CD4-positive, alpha-beta memory T cell (primary cell): ENCODE results near the gene MICAL3. TPM values are rescaled to one million over a fixed set of nuclear protein-coding genes. Genes with fewer than 3 reads are reported as not detected.

Experiments used
- CTCF ChIA-PET: fragments of 350-600 bp; sonication (Branson Sonifier 250); formaldehyde crosslinking; loops from one replicate; lab custom pipeline; 2021; ENCODE audit warnings: inconsistent platforms; ENCODE audit not compliant: partially characterized antibody; lab: Charles Lee
- POLR2A ChIA-PET: fragments of 350-600 bp; sonication (Branson Sonifier 250); formaldehyde crosslinking; loops from one replicate; lab custom pipeline; 2021; ENCODE audit not compliant: partially characterized antibody; lab: Charles Lee
- DNase-seq, 5 donors: peaks; one replicate each; pipeline versions ENCODE4 v3.0.0 to v3.0.0-alpha.2; 2020 to 2022; ENCODE audit warnings: mixed read lengths in 1 of 5
- H3K27ac ChIP-seq: one replicate; pipeline ENCODE4 v1.7.0; 2013; ENCODE audit warnings: low read depth, low read length
- H3K27me3 ChIP-seq: 2 replicates; pipeline ENCODE4 v1.7.0; 2013; ENCODE audit warnings: mild to moderate bottlenecking, low read length, moderate library complexity; ENCODE audit not compliant: insufficient read depth
- H3K36me3 ChIP-seq: 2 replicates; pipeline ENCODE4 v1.7.0; 2013; ENCODE audit warnings: mild to moderate bottlenecking, low read length, moderate library complexity; ENCODE audit not compliant: insufficient read depth
- H3K4me1 ChIP-seq: 2 replicates; pipeline ENCODE4 v1.7.0; 2013; ENCODE audit warnings: mild to moderate bottlenecking, low read length, moderate library complexity; ENCODE audit not compliant: insufficient read depth
- H3K4me3 ChIP-seq, 2 donors: one replicate each; pipeline ENCODE4 v1.7.0; 2013; ENCODE audit warnings: low read length in 2 of 2, mild to moderate bottlenecking in 1 of 2
- H3K9me3 ChIP-seq, 2 donors: one replicate each; pipeline ENCODE4 v1.7.0; 2013; ENCODE audit warnings: low read length in 2 of 2, control low read depth in 1 of 2; ENCODE audit not compliant: control insufficient read depth in 1 of 2
- H3K27ac Mint-ChIP-seq, 7 donors: one replicate each; pipeline ENCODE4 v1.8.0; 2020 to 2021; ENCODE audit warnings: mixed read lengths in 7 of 7, mild to moderate bottlenecking in 6 of 7, inconsistent platforms in 3 of 7, moderate library complexity in 3 of 7
- H3K27me3 Mint-ChIP-seq, 2 donors: one replicate each; pipeline ENCODE4 v1.8.0; 2020 to 2021; ENCODE audit warnings: mixed read lengths in 2 of 2
- H3K36me3 Mint-ChIP-seq, 2 donors: one replicate each; pipeline ENCODE4 v1.8.0; 2020 to 2021; ENCODE audit warnings: mixed read lengths in 2 of 2, inconsistent platforms in 1 of 2, mild to moderate bottlenecking in 1 of 2
- H3K4me1 Mint-ChIP-seq, 4 donors: one replicate each; pipeline ENCODE4 v1.8.0; 2020 to 2021; ENCODE audit warnings: mixed read lengths in 4 of 4, mild to moderate bottlenecking in 1 of 4
- H3K4me3 Mint-ChIP-seq, 8 donors: one replicate each; pipeline ENCODE4 v1.8.0; 2020 to 2021; ENCODE audit warnings: mixed read lengths in 8 of 8, mild to moderate bottlenecking in 7 of 8, moderate library complexity in 6 of 8, inconsistent platforms in 3 of 8
- H3K9me3 Mint-ChIP-seq, 8 donors: one replicate each; pipeline ENCODE4 v1.8.0; 2020 to 2021; ENCODE audit warnings: mixed read lengths in 8 of 8, mild to moderate bottlenecking in 5 of 8, inconsistent platforms in 3 of 8, moderate library complexity in 1 of 8
- intact Hi-C: fragments of 100-400 bp; cut with micrococcal nuclease; formaldehyde crosslinking; loops from one replicate; pipeline ENCODE4 v1.15.1; 2023
- polyA plus RNA-seq, 2 donors: library from polyadenylated mRNA; unstranded; fragments of 300-500 nt; fragmentation: Illumina TruSeq; gene quantifications; one replicate each; pipeline ENCODE4 v1.2.3, GENCODE V29; 2021
- total RNA-seq, 2 experiments: library from RNA; stranded (reverse); gene quantifications; one replicate each; pipeline ENCODE4 v1.2.3, GENCODE V29; 2021

MICAL3 gene
- total and polyA plus RNA-seq, 4 experiments from 2014 or later = 0.97 to 28.9 (median 14.4) TPM

GRCh38 chr22:17953147-17953546 lies 71.2 kb downstream of the MICAL3 start:
- POLR2A ChIA-PET = no interaction called here
- intact Hi-C loops = no loop called here
- peaks cover 0 to 3% of the 10 kb centered on the region in 2 donors for H3K36me3 Mint-ChIP-seq
- peaks cover 9 to 41% (median 18%) of the 10 kb centered on the region in 4 donors for H3K4me1 Mint-ChIP-seq
- DNase-seq = no peak
- H3K4me3 ChIP-seq = no peak overlapping the region
- no peak overlapping the region for H3K27ac Mint-ChIP-seq
- H3K27ac ChIP-seq = no peak overlapping the region
- no peaks in the 10 kb centered on the region for H3K9me3 Mint-ChIP-seq
- no peaks in the 10 kb centered on the region for H3K36me3 ChIP-seq
- H3K27me3 Mint-ChIP-seq = no peaks in the 10 kb centered on the region
- no peaks in the 10 kb centered on the region for H3K27me3 ChIP-seq
- no peaks in the 10 kb centered on the region for H3K9me3 ChIP-seq
- no peaks in the 10 kb centered on the region for H3K4me1 ChIP-seq
- H3K4me3 Mint-ChIP-seq = no peak overlapping the region
- CTCF ChIA-PET = interaction anchor here (1.0 kb wide), 1 partner anchor 9 kb away, joined by 3 read pairs; no protein-coding TSS in a partner anchor

DNA sequence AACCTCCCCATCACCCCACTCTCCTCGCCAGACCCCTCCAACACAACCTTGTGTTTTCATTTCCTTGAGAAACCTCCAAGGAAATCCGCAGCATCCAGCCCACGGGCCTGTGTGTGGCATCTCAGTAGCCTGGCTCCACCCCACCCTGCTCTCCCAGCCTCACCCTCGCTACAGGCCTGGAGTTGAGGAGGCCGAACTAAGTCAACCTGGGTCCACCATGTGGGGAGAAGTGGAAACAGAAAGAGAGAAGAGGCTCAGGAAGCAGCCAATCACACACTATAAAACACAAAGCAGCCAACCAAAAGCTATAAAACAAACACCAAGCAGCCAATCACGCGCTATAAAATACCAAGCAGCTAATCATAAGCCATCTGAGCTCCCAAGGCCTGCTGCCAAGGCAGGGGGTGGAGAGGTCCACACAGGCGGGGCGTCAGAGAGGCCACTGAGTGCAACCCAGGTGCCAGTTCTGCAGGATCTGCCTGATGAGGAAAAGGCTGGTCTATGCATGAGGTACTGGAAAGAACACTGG lies 72.0 kb downstream of the MICAL3 start:
- H3K9me3 Mint-ChIP-seq = no peaks in the 10 kb centered on the region
- no peaks in the 10 kb centered on the region for H3K9me3 ChIP-seq
- POLR2A ChIA-PET = no interaction called here
- intact Hi-C loops = no loop called here
- peaks cover 0 to 3% of the 10 kb centered on the region in 2 donors for H3K36me3 Mint-ChIP-seq
- no peak overlapping the region for H3K27ac ChIP-seq
- H3K27me3 Mint-ChIP-seq = no peaks in the 10 kb centered on the region
- no peak overlapping the region for H3K4me3 Mint-ChIP-seq
- no peak overlapping the region for H3K4me3 ChIP-seq
- CTCF ChIA-PET = interaction anchor here (1.0 kb wide), 1 partner anchor 8 kb away, joined by 3 read pairs; no protein-coding TSS in a partner anchor
- no peaks in the 10 kb centered on the region for H3K4me1 ChIP-seq
- no peak for DNase-seq
- H3K27ac Mint-ChIP-seq = no peak overlapping the region
- peaks cover 11 to 44% (median 15%) of the 10 kb centered on the region in 4 donors for H3K4me1 Mint-ChIP-seq
- no peaks in the 10 kb centered on the region for H3K27me3 ChIP-seq
- H3K36me3 ChIP-seq = no peaks in the 10 kb centered on the region

GRCh38 chr22:17951315-17951714 lies 73.0 kb downstream of the MICAL3 start:
- H3K4me1 Mint-ChIP-seq = peaks cover 12 to 53% (median 17%) of the 10 kb centered on the region in 4 donors
- no peak overlapping the region for H3K4me3 ChIP-seq
- H3K27ac ChIP-seq = no peak overlapping the region
- H3K4me1 ChIP-seq = peaks cover 1% of the 10 kb centered on the region
- peaks cover 0 to 3% of the 10 kb centered on the region in 2 donors for H3K36me3 Mint-ChIP-seq
- DNase-seq = no peak
- no peaks in the 10 kb centered on the region for H3K9me3 Mint-ChIP-seq
- H3K27ac Mint-ChIP-seq = no peak overlapping the region
- no peaks in the 10 kb centered on the region for H3K27me3 ChIP-seq
- CTCF ChIA-PET = no interaction called here
- H3K27me3 Mint-ChIP-seq = no peaks in the 10 kb centered on the region
- no peak overlapping the region for H3K4me3 Mint-ChIP-seq
- POLR2A ChIA-PET = no interaction called here
- no peaks in the 10 kb centered on the region for H3K9me3 ChIP-seq
- intact Hi-C loops = no loop called here
- H3K36me3 ChIP-seq = no peaks in the 10 kb centered on the region

GRCh38 chr22:17950651-17951214 lies 73.6 kb downstream of the MICAL3 start:
- Histone ChIP-seq H3K27ac (no peak overlapping the region), H3K9me3 (no peaks in the 10 kb centered on the region), H3K27me3 (no peaks in the 10 kb centered on the region), H3K36me3 (no peaks in the 10 kb centered on the region), H3K4me1 (peaks cover 3% of the 10 kb centered on the region), H3K4me3 (no peak overlapping the region)
- Mint-ChIP-seq H3K27me3 (no peaks in the 10 kb centered on the region), H3K27ac (peak overlapping the region in 1 of 7 donors; percentile 22), H3K9me3 (no peaks in the 10 kb centered on the region), H3K4me3 (no peak overlapping the region), H3K4me1 (peaks cover 12 to 59% (median 17%) of the 10 kb centered on the region in 4 donors), H3K36me3 (peaks cover 0 to 3% of the 10 kb centered on the region in 2 donors)
- intact Hi-C loops = no loop called here
- no peak for DNase-seq
- ChIA-PET POLR2A (no interaction called here), CTCF (no interaction called here)

DNA sequence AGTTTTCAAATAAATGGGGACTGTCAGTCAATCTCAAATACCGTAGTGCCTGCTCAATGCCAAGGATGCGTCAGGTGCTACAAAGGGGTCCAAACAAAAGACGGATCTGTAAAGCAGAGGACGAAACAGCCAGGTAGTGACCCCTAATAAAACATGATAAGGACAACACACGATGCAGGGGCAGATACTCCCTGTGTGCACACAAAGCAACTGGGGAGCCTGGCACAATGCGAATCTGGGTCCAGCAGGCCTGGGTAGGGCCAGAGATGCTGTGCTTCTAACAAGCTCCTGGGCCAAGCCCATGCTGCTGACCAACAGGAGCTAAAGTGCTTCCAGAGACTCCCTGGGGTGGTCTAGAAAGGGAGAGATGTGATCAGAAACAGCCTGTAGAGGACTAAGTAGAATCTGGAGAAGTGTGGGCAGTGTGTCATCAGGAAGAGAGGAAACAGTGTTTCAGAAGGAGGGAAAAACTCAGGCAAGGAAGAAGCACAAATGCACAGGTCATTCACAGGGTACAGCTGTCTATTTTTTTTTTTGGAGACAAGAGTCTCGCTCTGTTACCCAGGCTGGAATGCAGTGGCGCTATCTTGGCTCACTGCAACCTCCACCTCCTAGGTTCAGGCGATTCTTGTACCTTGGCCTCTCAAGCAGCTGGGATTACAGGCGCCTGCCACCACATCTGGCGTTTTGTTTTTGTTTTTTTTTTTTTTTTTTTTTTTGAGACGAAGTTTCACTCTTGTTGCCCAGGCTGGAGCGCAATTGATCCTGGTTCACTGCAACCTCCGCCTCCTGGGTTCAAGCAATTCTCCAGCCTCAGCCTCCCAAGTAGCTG lies 74.5 kb downstream of the MICAL3 start:
- Histone ChIP-seq H3K27ac (no peak overlapping the region), H3K4me1 (peaks cover 3% of the 10 kb centered on the region)
- peak overlapping the region in 2 of 7 donors; percentile 27 to 58 for H3K27ac Mint-ChIP-seq

GRCh38 chr22:17948101-17948500 lies 76.3 kb downstream of the MICAL3 start:
- Histone ChIP-seq H3K4me3 (no peak overlapping the region), H3K36me3 (no peaks in the 10 kb centered on the region), H3K27me3 (no peaks in the 10 kb centered on the region), H3K27ac (no peak overlapping the region), H3K9me3 (no peaks in the 10 kb centered on the region), H3K4me1 (peaks cover 3% of the 10 kb centered on the region)
- intact Hi-C loops = no loop called here
- Mint-ChIP-seq H3K4me1 (peaks cover 10 to 69% (median 18%) of the 10 kb centered on the region in 4 donors), H3K4me3 (no peak overlapping the region), H3K36me3 (peaks cover 0 to 1% of the 10 kb centered on the region in 2 donors), H3K9me3 (no peaks in the 10 kb centered on the region), H3K27ac (no peak overlapping the region), H3K27me3 (no peaks in the 10 kb centered on the region)
- POLR2A ChIA-PET = no interaction called here
- no peak for DNase-seq
- CTCF ChIA-PET = interaction anchor here (1.0 kb wide), 1 partner anchor 11 kb away, joined by 3 read pairs; no protein-coding TSS in a partner anchor

More for the DNA sequence above, 74.5 kb downstream of the MICAL3 start:
- intact Hi-C loops = no loop called here
- Histone ChIP-seq H3K4me3 (no peak overlapping the region), H3K36me3 (no peaks in the 10 kb centered on the region), H3K9me3 (no peaks in the 10 kb centered on the region), H3K27me3 (no peaks in the 10 kb centered on the region)
- DNase-seq = no peak
- CTCF ChIA-PET = no interaction called here
- Mint-ChIP-seq H3K27me3 (no peaks in the 10 kb centered on the region), H3K4me1 (peaks cover 12 to 67% (median 17%) of the 10 kb centered on the region in 4 donors), H3K9me3 (no peaks in the 10 kb centered on the region), H3K36me3 (peaks cover 0 to 3% of the 10 kb centered on the region in 2 donors), H3K4me3 (no peak overlapping the region)
- POLR2A ChIA-PET = no interaction called here
